Pancreas (tissue), 10 donors: Measurements from ENCODE around the gene SETBP1. TPM values are rescaled to one million over a fixed set of nuclear protein-coding genes. Genes with fewer than 3 reads are reported as not detected.

Source experiments
- ATAC-seq, 4 donors: fragments of 200-7000 bp; cut with Tn5 transposase; one replicate each; pipeline versions ENCODE4 v1.8.0 to v1.9.1; 2020; ENCODE audit warnings: mild to moderate bottlenecking in 4 of 4, moderate library complexity in 4 of 4
- DNase-seq, 6 donors: peaks; one replicate each; pipeline ENCODE4 v3.0.0-alpha.2; 2020
- FAIRE-seq: peaks from 2 replicates; lab custom pipeline; 2012; peaks lifted over from hg19 to GRCh38; lab: Jason Lieb, UNC
- H3K27ac ChIP-seq, 4 donors: fragments of 200-600 bp; sonication (generic); 1 replicate in 3 of 4; 2 replicates in 1 of 4; pipeline versions ENCODE4 v1.5.0 to v1.8.0; 2020
- H3K27me3 ChIP-seq, 4 donors: fragments of 200-600 bp; one replicate each; pipeline ENCODE4 v1.8.0; 2021
- H3K36me3 ChIP-seq, 3 donors: fragments of 200-600 bp; sonication (generic) in 1 of 3; one replicate each; pipeline versions ENCODE4 v1.5.0 to v1.8.0; 2020 to 2021
- H3K4me1 ChIP-seq, 3 donors: fragments of 200-600 bp; one replicate each; pipeline ENCODE4 v1.8.0; 2021
- H3K4me3 ChIP-seq, 4 donors: fragments of 200-600 bp; sonication (generic) in 2 of 4; one replicate each; pipeline versions ENCODE4 v1.5.0 to v1.8.0; 2020 to 2021
- H3K9me3 ChIP-seq, 4 donors: fragments of 200-600 bp; one replicate each; pipeline ENCODE4 v1.8.0; 2021
- CTCF ChIP-seq, 4 donors: fragments of 200-600 bp; sonication (generic) in 3 of 4; IDR thresholded peaks; one replicate each; pipeline versions ENCODE4 v1.5.0 to v1.8.0; 2021; ENCODE audit warnings: antibody characterized with exemption in 4 of 4
- WGBS, 2 donors: extraction: QIAGEN DNeasy Blood & Tissue Kit; methylation state at CpG; one replicate each; pipeline ENCODE4 v1.1.7; 2013; 5-methylcytosine and 5-hydroxymethylcytosine counted together
- intact Hi-C, 3 donors: fragments of 100-400 bp; cut with DNase I; formaldehyde crosslinking; loops; one replicate each; pipeline versions ENCODE4 v1.11.1 to v1.14.2; 2022
- polyA plus RNA-seq, 2 donors: library from polyadenylated mRNA; stranded (reverse); fragments of 200-250 nt; gene quantifications; one replicate each; pipeline ENCODE4 v1.2.3, GENCODE V29; 2013
- total RNA-seq, 6 donors: library from RNA; stranded (reverse); fragmentation: NEBNext Ultra II Directional in 4 of 6; extraction: Animal tissue kit (Norgen Biotek cat#: 25700) in 4 of 6; gene quantifications; one replicate each; pipeline versions ENCODE4 v1.2.1 to v1.2.4, GENCODE V29; 2021 to 2023
- donor health status: healthy with polysubstance abuse.
- donor health status: DM: no; HTN: no; CAD: no; lungs with moderate emphysema.
- donor health status: DM: no; HTN: no; CAD: no.
- donor health status: control.
- donor health status: control.
- donor health status: Bipolar disorder and iron deficiency.
- donor health status: DM: yes; HTN: yes; CAD: no.
- donor health status: DM: no; HTN: no; CAD: no.
- donor health status: DM: no; HTN: no; CAD: no.
- donor health status: DM: yes; HTN: yes; CAD: no.

Gene SETBP1
- total and polyA plus RNA-seq, 8 donors = 3.9 to 24.0 (median 18.1) TPM

GRCh38 chr18:44709307-44710126, 28.8 kb downstream of the SETBP1 start:
- intact Hi-C loops = no loop called here
- ATAC-seq = peak in 2 of 4 donors; percentile 12 to 15

GRCh38 chr18:44710931-44711330, 30.2 kb downstream of the SETBP1 start:
- H3K27me3 ChIP-seq = no peaks in the 10 kb centered on the region
- no peaks in the 10 kb centered on the region for H3K36me3 ChIP-seq
- FAIRE-seq = no peak
- WGBS, 2 donors = 95% methylated on average over 8 of the region's 8 CpGs
- no peak overlapping the region for H3K27ac ChIP-seq
- intact Hi-C loops = no loop called here
- H3K9me3 ChIP-seq = no peaks in the 10 kb centered on the region
- DNase-seq = no peak
- H3K4me3 ChIP-seq = no peak overlapping the region
- TF ChIP-seq CTCF (IDR thresholded peaks at IDR 0.05) = no peak
- H3K4me1 ChIP-seq = peaks cover 0 to 15% (median 8%) of the 10 kb centered on the region in 3 donors
- ATAC-seq = no peak

More at GRCh38 chr18:44709307-44710126, 28.8 kb downstream of the SETBP1 start:
- H3K4me1 ChIP-seq = peaks cover 0 to 15% (median 8%) of the 10 kb centered on the region in 3 donors
- no peak for TF ChIP-seq CTCF (IDR thresholded peaks at IDR 0.05)
- no peaks in the 10 kb centered on the region for H3K27me3 ChIP-seq
- FAIRE-seq = no peak
- no peaks in the 10 kb centered on the region for H3K9me3 ChIP-seq
- no peak overlapping the region for H3K27ac ChIP-seq
- DNase-seq = no peak
- H3K4me3 ChIP-seq = no peak overlapping the region
- 58 to 69% methylated on average over 9 of the region's 9 CpGs for WGBS, 2 donors
- H3K36me3 ChIP-seq = no peaks in the 10 kb centered on the region

- Histone ChIP-seq H3K9me3 (no peaks in the 10 kb centered on the region), H3K4me3 (no peak overlapping the region), H3K36me3 (no peaks in the 10 kb centered on the region), H3K27me3 (no peaks in the 10 kb centered on the region), H3K4me1 (peaks cover 0 to 10% (median 5%) of the 10 kb centered on the region in 3 donors), H3K27ac (peak overlapping the region in 1 of 4 donors; percentile 44)
- intact Hi-C loops = no loop called here
- DNase-seq (no peak), FAIRE-seq (no peak), ATAC-seq (no peak)
- WGBS, 2 donors = 56 to 59% methylated on average over 2 of the region's 2 CpGs
- TF ChIP-seq CTCF (IDR thresholded peaks at IDR 0.05) = no peak
Measured at GRCh38 chr18:44712025-44712424, 31.3 kb downstream of the SETBP1 start.

- TF ChIP-seq CTCF (IDR thresholded peaks at IDR 0.05) = no peak
- intact Hi-C loops = no loop called here
- Histone ChIP-seq H3K4me3 (no peak overlapping the region), H3K27ac (no peak overlapping the region), H3K9me3 (no peaks in the 10 kb centered on the region), H3K36me3 (no peaks in the 10 kb centered on the region), H3K4me1 (no peaks in the 10 kb centered on the region), H3K27me3 (no peaks in the 10 kb centered on the region)
- no peak for ATAC-seq
- FAIRE-seq = no peak
- DNase-seq = no peak
- WGBS, 2 donors = 93 to 98% methylated on average over 3 of the region's 3 CpGs
Measured at GRCh38 chr18:44713435-44713834, 32.7 kb downstream of the SETBP1 start.

- ATAC-seq = no peak
- no peaks in the 10 kb centered on the region for H3K4me1 ChIP-seq
- no peaks in the 10 kb centered on the region for H3K9me3 ChIP-seq
- no peak for FAIRE-seq
- H3K27me3 ChIP-seq = no peaks in the 10 kb centered on the region
- WGBS, 2 donors = 89 to 92% methylated on average over 9 of the region's 9 CpGs
- no peak overlapping the region for H3K27ac ChIP-seq
- no peak for TF ChIP-seq CTCF (IDR thresholded peaks at IDR 0.05)
- H3K36me3 ChIP-seq = no peaks in the 10 kb centered on the region
- intact Hi-C loops = no loop called here
- no peak overlapping the region for H3K4me3 ChIP-seq
- DNase-seq = no peak
Measured at GRCh38 chr18:44714376-44714775, 33.7 kb downstream of the SETBP1 start.
